GM23248 (cell line): Measurements from ENCODE around the gene METRNL.

Experiments
- EZH2 ChIP-seq: fragments of 200-600 bp; sonication (generic); IDR thresholded peaks from 2 replicates; pipeline ENCODE4 v1.6.1; 2018; ENCODE audit warnings: antibody characterized with exemption, mild to moderate bottlenecking; ENCODE audit not compliant: insufficient read depth, poor library complexity, severe bottlenecking
- EZH2phosphoT487 ChIP-seq: fragments of 200-600 bp; sonication (generic); IDR thresholded peaks from 2 replicates; pipeline ENCODE4 v1.6.1; 2018; ENCODE audit warnings: antibody characterized with exemption, moderate library complexity, mild to moderate bottlenecking, low read depth; ENCODE audit not compliant: insufficient read depth

- no peak for TF ChIP-seq EZH2
- TF ChIP-seq EZH2phosphoT487 = no peak
Measured at GRCh38 chr17:83064732-83065659, 14.4 kb upstream of the METRNL start.
